ENCODE measurements around the gene COPS4.
"Not testable (repeated sequence)": the region's sequence is repeated elsewhere in the genome, so short reads cannot be mapped to it uniquely, and the experiment has no call there.

COPS4 gene

DNA sequence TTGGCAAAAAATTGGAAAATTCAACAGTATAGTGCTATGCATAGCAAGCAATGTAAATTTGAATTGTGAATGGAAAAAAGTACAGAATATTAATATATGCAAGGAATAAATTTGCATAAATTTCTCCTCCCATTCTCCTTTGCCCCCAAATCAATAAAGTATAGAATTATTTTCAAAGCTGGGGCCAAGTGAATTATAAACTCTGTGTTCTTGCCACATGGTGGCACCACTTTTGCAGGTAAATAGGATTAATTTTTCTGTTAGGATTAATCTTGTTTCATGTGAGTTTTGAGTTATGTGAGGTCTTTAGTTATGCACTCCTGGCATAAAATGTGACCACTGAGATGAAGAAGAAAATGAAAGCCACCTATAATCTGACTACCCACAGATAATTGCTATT, 19.9 kb downstream of the COPS4 start:
- H3K27ac ChIP-seq = no peak overlapping the region
- TF ChIP-seq ZFX (IDR thresholded peaks at IDR 0.05) = no peak
- TF ChIP-seq, protein P1, sequence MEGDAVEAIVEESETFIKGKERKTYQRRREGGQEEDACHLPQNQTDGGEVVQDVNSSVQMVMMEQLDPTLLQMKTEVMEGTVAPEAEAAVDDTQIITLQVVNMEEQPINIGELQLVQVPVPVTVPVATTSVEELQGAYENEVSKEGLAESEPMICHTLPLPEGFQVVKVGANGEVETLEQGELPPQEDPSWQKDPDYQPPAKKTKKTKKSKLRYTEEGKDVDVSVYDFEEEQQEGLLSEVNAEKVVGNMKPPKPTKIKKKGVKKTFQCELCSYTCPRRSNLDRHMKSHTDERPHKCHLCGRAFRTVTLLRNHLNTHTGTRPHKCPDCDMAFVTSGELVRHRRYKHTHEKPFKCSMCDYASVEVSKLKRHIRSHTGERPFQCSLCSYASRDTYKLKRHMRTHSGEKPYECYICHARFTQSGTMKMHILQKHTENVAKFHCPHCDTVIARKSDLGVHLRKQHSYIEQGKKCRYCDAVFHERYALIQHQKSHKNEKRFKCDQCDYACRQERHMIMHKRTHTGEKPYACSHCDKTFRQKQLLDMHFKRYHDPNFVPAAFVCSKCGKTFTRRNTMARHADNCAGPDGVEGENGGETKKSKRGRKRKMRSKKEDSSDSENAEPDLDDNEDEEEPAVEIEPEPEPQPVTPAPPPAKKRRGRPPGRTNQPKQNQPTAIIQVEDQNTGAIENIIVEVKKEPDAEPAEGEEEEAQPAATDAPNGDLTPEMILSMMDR (conservative IDR thresholded peaks at IDR 0.05) = peak; percentile 53

DNA sequence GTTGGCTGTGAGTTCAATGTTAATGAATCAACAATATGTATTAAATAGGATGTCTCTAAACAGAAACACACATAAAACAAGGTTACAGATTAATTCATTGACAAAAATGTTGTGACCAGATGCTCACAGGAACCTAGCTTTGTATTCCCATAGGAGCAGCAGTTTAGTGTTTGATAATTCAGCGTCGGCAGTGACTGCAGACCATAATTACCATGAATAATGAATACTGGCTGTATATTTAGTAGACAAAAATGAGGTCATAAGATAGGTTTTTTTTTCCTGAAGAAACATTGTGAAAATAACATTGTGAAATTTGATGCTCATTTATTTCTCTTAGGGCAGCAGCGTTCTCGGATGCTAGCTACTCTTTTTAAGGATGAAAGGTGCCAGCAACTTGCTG, 27.8 kb downstream of the COPS4 start:
- TF ChIP-seq, protein P1 (conservative IDR thresholded peaks at IDR 0.05) = no peak
- no peak for TF ChIP-seq ZFX (IDR thresholded peaks at IDR 0.05)

DNA sequence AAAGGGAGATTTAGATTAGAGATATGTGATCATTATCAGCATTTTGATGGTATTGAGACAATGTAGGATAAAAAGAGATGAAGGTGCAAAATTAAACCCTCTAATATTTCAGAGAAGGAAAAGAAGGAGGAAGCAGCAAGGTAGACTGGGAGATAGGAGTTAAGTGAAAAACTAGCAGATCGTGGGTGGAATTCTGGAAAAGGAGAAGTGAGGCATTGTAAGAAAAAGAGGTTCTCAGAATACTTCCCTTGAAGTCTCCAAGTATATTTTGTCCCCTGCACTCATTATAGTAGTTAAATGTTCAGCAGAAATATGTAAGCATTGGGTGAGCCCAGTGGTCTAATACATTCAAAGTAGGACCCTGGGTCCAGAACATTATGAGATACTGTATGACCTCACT, 30.3 kb downstream of the COPS4 start:
- TF ChIP-seq, protein P1 (conservative IDR thresholded peaks at IDR 0.05) = no peak
- TF ChIP-seq ZFX (IDR thresholded peaks at IDR 0.05) = no peak

More for the DNA sequence above, 27.8 kb downstream of the COPS4 start:
- H3K27ac ChIP-seq = no peak overlapping the region

DNA sequence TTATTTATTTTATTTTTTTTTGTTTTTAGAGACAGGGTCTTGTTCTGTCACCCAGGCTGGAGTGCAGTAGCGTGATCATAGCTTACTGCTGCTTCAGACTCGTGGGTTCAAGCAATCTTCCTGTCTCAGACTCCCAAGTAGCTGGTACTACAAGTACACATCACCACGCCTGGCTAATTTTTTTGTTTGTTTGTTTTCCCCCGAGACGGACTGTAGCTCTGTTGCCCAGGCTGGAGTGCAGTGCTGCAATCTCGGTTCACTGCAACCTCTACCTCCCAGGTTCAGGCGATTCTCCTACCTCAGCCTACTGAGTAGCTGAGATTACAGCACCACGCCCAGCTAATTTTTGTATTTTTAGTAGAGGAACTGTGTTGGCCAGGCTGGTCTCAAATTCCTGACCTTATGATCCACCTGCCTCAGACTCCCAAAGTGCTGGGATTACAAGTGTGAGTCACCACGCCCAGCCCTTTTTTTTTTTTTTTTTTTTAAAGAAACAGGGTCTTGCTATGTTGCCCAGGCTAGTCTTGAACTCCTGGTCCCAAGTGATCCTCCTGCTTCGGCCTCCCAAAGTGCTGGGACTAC, 32.2 kb downstream of the COPS4 start:
- H3K27ac ChIP-seq = no peak overlapping the region
- TF ChIP-seq ZFX (IDR thresholded peaks at IDR 0.05) = no peak

More for the DNA sequence above, 30.3 kb downstream of the COPS4 start:
- H3K27ac ChIP-seq = no peak overlapping the region

DNA sequence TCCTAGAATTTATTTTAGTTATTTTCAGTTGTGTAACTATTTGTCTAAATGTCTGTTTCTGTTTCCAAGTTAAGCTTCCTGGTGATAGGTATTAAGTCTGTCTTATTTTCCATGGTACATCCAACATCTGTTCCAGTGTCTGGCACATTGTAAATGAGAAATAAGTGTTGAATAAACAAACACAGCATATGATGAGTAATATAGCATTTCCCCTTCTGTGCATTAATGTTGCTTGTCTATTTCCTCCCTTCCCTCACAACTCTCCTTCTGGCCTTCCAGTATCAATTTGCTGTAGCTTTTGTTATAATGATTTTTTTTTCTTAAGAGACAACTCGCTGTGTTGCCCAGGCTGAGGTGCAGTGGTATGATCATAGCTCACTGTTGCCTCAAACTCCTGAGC, 36.1 kb downstream of the COPS4 start:
- H3K27ac ChIP-seq = no peak overlapping the region
- TF ChIP-seq ZFX (IDR thresholded peaks at IDR 0.05) = no peak
- TF ChIP-seq, protein P1 (conservative IDR thresholded peaks at IDR 0.05) = no peak

DNA sequence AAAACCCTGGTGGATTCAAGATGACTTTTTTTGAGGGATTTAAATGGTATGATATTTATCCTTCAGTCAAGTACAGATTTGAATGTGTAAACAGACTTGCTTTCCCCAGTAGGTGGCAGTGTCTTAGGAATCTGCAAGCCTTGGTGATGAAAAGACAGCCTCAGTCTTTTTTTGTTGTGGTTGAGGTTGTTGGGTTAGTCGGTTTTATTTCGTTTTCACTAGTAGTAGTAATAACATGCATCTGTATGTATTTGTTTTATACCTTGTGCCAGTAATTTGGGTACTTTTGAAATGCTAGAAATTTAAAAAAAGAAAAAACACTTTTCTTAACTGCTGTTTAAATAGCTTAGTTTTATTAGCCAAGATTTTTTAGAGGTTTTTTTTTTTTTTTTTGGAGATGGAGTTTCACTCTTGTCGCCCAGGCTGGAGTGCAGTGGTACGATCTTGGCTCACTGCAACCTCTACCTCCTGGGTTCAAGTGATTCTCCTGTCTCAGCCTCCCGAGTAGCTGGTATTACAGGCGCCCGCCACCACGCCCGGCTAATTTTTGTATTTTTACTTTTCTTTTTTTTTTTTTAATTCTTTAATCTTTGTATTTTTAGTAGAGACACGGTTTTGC, 39.2 kb downstream of the COPS4 start:
- no peak overlapping the region for H3K27ac ChIP-seq
- TF ChIP-seq, protein P1 (conservative IDR thresholded peaks at IDR 0.05) = peak; percentile 83
- no peak for TF ChIP-seq ZFX (IDR thresholded peaks at IDR 0.05)

DNA sequence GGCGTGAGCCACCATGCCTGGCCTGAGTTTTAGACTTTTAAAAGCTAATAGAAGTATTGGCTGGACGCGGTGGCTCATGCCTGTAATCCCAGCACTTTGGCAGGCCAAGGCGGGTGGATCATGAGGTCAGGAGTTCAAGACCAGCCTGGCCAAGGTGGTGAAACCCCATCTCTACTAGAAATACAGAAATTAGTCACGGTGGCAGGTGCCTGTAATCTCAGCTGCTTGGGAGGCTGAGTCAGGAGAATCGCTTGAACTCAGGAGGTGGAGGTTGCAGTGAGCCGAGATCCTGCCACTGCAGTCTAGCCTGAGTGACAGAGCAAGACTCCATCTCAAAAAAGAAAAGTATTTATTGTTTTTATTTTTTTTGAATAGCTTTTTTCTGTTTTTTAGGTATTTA, 39.8 kb downstream of the COPS4 start:
- H3K27ac ChIP-seq = not testable (repeated sequence)

DNA sequence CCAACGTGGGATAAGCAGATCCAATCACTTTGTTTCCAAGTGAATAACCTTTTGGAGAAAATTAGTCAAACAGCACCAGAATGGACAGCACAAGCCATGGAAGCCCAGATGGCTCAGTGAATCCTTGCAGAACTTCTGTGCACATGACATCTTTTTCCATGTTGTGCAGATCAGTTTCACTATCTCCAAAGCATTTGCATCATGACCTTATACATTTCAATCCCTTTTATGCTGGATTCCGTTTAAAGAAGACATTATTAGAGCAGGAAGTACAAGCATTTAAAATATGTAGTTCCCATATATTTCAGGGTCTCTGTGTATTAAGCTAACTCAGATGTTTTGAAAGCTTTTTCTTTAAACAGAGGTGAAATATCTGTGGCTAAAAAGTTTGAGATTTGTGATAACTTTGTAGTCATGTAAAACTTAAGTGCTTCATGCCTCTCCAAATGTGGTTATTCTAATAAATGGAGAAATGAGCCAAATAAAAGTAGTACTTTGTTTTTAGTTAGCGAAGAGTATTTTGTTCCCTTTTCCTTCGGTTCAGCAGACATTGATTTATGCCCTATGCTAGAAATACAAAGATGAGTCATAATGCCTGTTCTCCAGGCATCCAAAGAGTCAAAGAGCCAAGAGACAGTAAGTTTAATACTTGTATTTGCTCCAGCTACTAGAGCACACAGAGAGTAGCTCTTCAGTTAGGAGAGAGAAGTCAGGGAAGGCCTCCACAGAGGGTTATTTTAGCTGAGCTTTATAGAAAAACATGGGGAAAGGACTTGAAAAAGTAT, 40.5 kb downstream of the COPS4 start:
- no peak overlapping the region for H3K27ac ChIP-seq
- no peak for TF ChIP-seq ZFX (IDR thresholded peaks at IDR 0.05)
- TF ChIP-seq, protein P1 (conservative IDR thresholded peaks at IDR 0.05) = no peak

Data from C4-2B (cell line).